DLD1 (cell line): ENCODE measurements around the gene WNT11.

Experiments
- in situ Hi-C: cut with HindIII; loops from 2 replicates; pipeline ENCODE4 v1.10.0; 2017; ENCODE audit warnings: low sequenced_read_pairs

The WNT11 gene

DNA sequence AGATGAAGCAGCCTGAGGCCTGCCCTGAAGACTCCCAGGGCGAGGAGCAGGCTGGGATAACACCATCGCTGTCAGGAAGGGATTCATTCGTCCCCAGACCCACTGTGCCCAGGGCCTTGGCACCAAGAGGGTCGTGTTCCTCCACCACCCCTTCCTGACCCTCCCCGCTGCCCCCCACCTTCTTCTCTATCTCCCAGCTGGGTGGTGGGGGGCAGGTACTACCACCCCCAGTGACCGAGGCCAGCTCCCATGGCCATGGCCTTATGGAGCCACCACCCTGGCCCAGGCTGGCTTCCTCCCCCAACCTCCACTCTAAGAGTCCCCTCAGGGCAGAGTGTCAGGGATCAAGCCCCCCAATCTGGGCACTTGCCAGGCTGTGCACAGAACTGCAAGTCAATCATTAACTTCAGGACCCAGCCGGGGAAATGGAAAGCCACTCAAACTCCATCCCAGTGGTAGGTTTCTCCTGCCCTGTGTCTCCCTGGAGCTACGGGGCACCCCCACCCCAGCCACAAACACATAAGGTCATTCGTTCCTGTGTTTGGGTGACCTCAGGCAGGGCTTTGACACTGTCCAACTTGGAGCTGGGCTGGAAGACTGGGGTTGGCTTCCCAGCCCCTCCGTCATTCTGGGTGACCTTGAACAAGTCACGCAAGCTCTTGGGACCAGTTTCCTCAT is 33.3 kb upstream of the WNT11 start:
- in situ Hi-C loops = loop anchor here (25.0 kb wide), 1 partner anchor 327 kb away; no protein-coding TSS in a partner anchor

DNA sequence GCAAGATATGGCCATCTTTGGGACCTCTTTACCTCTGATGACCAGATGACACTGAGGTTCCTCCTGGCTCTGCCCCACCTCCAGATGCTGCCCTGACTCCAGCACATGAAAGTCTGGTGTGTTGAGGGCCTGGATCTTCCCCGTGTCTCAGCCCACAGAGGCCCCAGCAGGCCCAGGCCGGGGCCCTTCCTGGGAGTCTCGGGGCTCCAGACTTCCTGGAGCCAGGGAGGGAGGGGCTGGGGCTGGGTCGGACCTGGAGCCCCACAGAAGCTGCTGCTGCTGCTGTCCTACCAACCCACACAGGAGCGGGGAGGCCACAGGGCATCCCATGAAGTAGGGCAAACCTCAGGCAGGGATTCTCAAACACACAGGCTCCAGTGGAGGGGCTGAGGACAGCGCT is 32.2 kb upstream of the WNT11 start:
- in situ Hi-C loops = loop anchor here (25.0 kb wide), 1 partner anchor 326 kb away; no protein-coding TSS in a partner anchor

DNA sequence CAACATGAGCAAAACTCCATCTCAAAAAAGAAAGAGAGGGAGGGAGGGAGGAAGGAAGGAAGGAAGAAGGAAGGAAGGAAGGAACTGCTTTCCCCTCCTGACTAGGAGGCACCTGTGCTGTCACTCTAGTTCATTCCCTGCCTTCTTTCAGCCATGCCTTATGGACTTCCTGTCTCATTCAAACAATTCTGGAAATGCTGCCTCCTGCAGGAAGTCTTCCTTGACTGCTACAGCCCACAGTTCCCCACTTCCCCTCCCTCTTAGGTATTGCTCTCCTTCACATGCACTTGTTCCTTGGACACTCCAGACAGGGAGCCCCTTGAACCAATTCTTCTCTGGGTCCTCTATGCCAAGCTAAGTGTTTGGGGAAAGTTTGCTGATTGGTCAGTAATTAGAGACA is 31.6 kb upstream of the WNT11 start:
- in situ Hi-C loops = loop anchor here (25.0 kb wide), 1 partner anchor 326 kb away; no protein-coding TSS in a partner anchor

DNA sequence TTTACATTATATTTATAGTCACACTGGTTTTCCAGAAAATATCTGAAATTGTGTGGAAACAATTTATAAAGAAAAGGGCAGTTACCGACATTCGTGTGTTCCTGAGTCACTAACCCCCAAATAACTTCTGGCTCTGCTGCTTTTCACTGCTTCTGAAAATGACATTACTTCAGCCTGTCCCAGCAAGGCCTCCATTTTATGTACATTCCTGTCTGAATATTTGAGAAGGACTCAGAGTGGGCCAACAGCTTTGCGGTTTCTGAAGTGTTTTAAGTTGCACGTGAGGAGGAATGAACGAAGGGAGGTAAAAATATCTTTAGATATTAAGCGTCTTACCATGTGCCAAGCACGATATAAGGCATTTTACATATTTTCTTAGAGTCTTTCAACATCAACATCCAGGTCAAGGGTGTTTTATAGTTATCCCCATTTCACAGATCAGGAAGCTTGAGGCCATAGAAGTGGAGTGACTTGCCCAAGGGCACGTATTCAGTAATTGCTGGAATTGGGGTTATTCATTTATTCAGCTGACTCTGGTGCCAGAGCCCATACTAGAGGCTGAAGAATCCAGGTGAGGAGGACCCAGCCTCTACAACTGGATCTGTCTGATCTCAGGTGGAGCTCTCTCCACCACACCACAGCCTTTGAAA is 30.8 kb upstream of the WNT11 start:
- in situ Hi-C loops = loop anchor here (25.0 kb wide), 1 partner anchor 325 kb away; no protein-coding TSS in a partner anchor

DNA sequence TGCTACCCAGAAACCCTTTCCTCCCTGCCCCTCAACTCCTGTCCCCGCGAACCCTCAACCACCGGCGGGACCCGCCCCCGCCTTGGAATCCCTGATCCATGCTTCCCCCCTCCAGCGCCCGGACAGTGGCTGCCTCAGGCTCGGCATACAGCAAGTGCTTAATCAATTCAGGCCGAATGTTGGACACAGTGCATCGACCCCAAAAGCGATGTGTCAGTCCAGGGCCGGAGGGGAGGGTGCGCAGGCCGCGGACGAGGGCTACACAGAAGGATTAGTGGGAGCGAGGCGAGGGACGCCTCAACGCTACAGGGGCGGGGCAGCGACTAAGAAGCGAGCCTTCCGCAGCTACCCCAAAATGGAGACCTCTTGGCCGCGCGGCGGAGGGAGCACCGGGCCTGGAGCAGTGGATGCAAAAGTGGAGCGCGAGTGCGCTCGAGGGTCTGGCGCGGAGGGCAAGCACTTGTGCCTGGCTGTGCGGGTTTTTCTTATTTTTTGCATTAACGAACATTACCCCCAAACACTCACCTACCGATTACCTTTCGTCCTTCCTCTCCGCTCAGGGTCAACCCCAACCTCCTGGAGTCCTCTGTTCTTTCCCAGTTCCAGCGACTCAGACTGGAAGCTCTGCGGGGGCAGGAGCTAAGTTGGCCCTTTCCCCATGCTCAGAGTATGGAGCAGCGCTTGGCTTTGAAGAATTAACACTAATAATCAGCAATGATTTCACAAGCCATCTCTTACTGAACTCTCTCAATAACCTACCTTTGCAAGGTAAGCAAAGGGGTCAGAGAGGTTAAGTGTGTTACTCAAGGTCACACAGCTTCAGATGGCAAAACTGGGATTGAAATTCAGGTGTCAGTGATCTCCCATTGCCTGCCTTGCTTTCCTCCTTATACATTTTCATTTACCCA is 30.0 kb upstream of the WNT11 start:
- in situ Hi-C loops = loop anchor here (25.0 kb wide), 1 partner anchor 324 kb away; no protein-coding TSS in a partner anchor

DNA sequence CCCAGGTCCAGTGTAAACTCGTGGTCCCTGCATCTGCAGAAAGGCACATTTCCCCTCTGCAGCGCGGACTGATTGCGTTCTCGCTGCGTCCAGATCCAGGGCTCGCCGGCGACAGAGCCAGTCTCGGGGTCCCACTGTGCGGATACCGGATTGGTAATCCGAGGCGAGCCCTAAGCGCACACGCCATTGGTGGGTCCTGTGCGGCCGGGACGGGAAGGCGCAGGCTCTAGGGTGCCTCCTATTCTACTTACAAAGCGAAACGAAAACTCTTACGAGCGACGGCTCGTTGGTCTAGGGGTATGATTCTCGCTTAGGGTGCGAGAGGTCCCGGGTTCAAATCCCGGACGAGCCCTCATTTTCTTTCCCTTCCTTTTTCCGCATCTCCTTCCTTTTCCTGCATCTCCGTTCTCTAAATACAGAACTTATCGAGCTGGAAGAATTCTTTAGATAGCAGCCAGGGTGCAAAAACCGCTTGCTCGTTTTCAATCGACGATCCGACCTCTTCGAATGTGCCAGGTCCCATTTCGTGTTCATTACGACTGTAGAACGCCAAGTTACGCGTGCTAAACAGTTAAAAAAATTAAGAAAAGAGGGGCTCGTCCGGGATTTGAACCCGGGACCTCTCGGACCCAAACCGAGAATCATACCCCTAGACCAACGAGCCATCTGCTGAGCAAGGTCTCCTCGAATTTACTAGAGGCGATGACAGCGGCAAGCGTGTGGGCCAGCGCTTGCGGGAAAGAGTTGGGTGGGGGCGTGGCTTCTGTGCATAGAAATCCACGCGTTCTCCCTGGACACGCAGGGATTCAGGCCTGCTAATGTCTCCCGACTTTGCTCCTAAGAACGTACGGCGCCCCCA is 29.2 kb upstream of the WNT11 start:
- in situ Hi-C loops = loop anchor here (25.0 kb wide), 1 partner anchor 323 kb away; no protein-coding TSS in a partner anchor

DNA sequence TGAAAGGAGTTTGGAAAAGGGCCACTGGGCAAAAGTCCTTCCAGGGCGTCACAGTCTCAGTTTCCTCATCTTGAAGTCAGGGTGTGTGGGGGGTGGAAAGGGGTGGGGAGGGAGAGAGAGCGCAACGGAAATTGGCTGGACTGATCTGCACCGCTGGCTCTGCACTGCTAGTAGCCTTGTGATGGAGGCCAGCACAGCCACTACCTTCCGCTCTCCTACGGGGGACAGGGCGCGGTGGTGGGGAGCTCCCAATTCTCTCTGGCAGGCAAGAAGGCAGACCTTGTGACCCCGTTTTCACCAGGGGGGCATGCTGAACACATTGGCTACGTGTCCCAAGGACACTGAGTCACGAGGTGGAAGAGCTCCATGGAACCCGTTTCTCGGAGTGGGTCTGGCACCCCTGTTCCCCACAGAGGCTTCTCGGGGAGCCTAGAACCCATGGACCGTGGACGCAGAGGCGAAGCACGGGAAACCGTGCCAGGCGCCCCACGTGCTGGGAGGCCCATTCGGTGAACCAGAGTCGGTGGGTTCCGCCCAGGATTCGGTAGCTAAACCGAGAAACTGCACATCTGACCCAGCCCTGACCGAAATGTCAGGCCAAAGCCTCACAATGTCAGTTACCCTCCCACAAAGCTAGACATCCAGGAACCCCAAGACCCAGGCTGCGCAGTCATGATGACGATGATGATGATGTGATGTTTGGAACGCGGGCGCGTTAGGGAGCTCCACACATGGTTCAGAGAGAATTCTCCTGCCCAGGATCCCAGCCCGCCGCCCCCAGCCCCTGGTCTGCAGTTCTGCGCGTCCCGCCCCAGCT is 28.3 kb upstream of the WNT11 start:
- in situ Hi-C loops = loop anchor here (25.0 kb wide), 1 partner anchor 322 kb away; no protein-coding TSS in a partner anchor

DNA sequence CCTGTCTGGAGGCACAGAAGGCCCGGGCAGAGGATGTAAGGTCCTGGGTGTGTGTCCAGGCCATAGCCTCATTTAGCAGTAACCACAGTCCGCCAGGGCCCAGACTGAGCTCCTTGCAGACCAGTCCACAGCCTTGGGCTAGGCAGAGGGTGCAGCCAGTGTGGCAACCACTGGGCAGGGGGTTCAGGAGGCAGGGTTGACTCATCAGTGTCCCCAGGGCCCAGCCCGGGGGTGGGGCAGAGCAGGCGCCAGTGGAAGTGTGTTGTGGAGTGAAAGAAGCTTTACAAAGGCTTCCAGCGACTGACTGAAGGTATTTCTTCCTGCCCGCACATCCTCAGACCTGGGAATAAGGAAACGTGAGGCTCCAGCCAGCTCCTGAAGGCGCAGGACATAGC is 27.7 kb upstream of the WNT11 start:
- in situ Hi-C loops = loop anchor here (25.0 kb wide), 1 partner anchor 322 kb away; no protein-coding TSS in a partner anchor

DNA sequence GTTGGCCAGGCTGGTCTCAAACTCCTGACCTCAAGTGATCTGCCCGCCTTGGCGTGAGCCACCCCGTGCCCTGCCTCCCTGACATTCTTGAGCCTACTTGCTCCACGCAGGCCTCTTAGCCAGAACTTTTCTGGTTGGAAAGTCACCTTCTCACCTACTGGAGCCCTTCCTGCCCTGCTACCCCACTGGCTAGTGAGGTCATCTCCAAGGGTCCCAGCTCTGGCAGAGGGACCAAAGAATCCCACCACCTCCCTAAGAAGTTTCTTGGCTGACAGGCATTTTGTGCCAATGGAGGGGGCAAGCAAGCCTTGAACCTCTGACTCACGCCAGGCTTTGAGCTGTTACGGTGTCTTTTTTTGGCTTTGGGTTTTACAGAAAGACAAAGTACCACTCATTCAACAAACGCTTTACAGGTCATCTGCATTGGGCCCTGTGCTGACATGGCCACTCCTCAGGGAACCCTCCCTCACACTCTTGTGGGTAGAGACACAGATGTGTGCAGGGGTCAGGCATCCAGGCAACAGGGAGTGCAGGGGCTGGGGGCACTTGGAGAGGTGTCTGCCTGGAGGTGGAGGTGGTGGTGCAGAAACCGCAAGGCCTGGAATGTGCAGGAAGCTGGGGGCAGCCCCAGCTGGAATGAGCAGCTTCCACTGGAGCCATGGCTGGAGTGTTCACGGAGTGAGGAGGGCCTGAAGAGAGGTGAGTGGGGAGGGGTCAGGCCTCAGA is 27.1 kb upstream of the WNT11 start:
- in situ Hi-C loops = loop anchor here (25.0 kb wide), 1 partner anchor 321 kb away; no protein-coding TSS in a partner anchor

DNA sequence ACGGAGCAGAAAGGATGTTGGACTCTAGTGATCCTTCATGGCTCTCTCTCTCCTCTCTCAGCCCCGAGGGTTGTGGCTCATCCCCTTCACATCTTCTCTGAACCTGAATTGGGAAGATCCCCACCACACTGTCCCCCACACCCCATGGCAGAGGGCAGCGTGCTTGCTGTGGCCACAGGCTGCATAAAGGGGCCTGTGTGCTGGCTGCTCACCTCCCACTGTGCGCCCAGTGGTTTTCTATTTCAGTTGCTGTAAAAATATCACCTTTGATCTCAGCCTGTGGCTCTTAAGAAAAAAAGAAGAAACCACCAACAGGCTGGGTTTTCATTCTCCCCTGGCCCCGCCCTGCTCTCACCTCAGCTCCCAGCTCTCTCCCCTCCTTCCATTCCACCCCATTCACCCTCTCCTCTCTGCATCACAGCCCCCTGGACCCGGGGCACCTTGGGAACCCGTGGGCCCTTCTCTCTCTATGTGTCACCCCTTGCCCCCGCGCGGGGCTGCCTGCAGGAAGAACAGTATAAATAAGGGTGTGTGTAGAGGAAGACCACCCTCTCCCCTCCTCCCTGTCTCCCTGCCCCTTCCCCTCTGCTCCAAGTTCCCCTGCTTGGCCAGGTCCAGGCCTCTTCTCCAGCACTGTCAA is 25.8 kb upstream of the WNT11 start:
- in situ Hi-C loops = loop anchor here (25.0 kb wide), 1 partner anchor 320 kb away; no protein-coding TSS in a partner anchor

DNA sequence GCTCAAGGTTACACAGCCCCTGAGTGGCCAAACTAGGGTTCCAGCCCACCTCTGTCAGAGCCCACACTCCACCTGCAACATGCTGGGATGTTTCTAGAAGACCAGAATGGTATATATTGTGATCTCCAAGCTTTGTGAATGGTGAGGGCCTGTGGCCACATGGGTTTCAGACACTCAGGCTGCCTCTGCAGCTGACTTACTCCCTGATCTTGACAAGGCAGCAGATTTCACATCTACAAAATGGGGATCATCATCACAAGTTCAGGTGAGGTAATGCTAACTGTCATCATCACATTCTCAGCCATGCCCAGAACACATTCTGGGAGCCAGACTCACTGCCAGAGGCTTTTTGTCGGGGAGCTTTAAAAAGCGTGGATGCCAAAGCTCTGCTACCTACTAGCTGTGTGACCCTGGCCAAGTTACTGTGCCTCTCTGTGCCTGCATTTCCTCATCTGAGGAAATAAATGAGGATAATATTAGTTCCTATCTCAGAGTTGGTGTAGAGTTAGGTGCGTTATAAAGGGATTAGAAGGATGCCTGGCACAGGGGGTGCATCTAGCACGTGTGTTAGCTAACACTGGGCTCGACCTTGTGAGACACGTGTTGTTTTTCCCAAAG is 24.9 kb upstream of the WNT11 start:
- in situ Hi-C loops = loop anchor here (25.0 kb wide), 1 partner anchor 319 kb away; no protein-coding TSS in a partner anchor

DNA sequence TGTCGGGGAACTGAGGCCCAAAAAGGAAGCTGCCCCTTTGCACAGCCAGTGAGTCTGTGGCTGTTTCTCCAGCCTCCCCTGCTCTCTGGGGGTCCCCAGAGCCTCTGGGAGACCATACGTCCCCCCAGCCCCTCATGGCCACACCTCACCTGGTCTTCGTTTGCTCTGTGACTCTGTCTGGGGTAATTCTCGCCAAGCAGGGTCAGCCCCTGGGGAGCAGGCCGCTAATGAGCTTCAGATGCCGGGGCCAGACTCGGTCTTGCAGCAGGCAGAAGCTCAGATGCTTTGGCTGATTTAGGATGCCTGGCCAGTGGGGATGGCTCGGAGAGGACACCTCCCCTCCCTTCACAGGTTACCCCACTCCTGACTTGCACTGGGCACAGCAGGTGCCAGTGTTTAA is 24.1 kb upstream of the WNT11 start:
- in situ Hi-C loops = loop anchor here (25.0 kb wide), 1 partner anchor 318 kb away; no protein-coding TSS in a partner anchor

DNA sequence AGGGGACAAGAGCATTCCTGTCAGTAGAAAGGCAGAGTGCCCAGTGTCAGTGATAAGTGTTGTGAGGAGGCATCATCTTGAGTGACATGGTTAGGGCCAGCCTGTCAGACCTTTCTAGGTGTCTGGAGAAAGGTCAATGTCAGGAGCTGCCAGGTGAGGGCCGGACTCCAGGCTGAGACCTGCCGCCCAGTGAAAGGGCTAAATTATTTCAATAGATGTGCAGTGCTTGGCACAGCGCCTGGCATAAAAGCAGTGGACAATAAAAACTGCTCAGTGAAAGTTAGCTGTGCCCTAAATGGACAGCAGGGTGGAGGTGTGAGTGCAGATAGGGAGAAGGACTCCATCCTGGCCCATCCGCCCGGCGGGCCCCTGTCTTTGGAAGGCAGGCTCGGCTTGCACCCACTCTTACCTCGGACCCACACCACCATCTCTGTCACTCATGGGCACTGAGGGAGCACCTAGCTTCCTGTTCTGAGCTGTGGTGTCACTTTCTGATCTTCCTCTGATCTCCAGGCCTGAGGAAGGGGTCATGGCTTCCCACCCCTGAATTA is 23.5 kb upstream of the WNT11 start:
- in situ Hi-C loops = loop anchor here (25.0 kb wide), 1 partner anchor 317 kb away; no protein-coding TSS in a partner anchor

DNA sequence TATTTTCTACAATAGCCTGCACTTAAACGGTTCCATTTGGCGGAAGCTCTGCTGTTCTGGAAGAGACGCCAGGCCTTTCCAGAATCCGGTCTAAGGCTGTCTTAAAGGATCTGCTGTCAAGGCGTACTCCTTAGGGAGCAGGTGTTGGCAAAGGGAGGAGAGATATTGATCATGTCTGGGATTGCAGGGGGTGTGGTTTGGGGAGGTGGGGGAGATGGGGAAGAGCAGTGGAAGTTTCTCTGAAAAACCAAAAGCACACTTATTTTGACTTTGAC is 22.5 kb upstream of the WNT11 start:
- in situ Hi-C loops = loop anchor here (25.0 kb wide), 1 partner anchor 317 kb away; no protein-coding TSS in a partner anchor

DNA sequence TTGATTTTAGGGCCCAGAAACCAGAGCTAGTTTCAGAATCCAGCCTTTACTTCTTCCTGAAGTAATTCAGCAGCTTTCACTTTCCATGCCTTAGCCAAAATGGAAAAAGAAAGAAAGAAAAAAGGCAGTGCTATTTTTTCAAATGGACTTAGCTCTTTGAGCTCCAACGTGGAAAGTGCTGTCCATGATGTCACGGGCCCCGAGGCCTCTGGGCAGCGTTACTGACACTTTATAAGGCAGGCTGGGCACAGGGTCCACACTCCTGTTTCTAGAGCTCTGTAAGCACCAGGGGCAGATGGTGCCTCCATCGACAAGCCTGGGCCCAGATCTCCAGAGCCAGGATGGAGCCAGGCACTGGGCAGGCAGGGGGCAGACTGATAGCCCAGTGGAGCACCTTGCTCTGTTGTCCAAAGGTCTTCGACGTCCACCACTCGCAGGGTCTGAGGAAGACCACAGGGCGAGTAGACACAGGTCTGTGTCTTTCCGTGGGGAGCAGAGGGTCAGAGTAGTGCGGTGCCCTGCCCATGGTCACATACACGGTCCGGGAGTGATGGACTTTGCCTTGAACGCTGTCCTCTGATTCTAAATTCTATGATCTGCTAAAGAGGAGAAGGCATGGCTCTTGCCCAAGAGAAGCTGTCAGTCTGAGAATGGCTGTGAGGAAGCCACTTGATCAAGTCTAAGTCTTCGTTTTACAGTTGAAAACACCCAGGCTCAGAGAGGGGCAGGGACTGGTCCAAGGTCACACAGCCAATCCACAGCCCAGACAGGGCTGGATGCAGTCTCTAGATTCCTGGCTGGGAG is 22.0 kb upstream of the WNT11 start:
- in situ Hi-C loops = loop anchor here (25.0 kb wide), 1 partner anchor 316 kb away; no protein-coding TSS in a partner anchor

DNA sequence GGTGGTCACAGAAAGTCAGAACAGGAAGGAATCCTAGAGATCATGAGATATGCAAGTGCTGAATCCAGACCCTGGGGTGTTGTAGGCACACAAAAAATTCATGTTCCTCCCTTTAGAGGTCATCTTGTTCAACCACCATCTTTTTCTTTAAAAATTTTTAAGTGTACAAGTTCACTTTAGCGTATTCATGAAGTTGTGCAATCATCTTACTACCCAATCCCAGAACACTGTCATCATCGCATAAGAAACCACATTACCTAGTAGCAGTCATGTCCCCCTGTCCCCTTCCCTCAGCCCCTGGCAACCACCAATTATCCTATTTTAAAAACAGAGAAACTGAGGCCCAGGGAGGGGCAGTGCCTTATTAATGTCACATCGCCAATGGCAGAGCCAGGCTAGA is 20.3 kb upstream of the WNT11 start:
- in situ Hi-C loops = loop anchor here (25.0 kb wide), 1 partner anchor 314 kb away; no protein-coding TSS in a partner anchor
